Gastrocnemius medialis (tissue), 4 donors: Measurements from ENCODE around the gene TNS1. TPM values are rescaled to one million over a fixed set of nuclear protein-coding genes. Genes with fewer than 3 reads are reported as not detected.
A peak's percentile ranks its signal among the peaks of the same experiment; 100 is the strongest.

Source experiments
- ATAC-seq, 2 donors: fragments of 150-250 bp; one replicate each; pipeline ENCODE4 v1.9.1; 2016
- DNase-seq, 2 donors: peaks; one replicate each; pipeline ENCODE4 v3.0.0-alpha.2; 2019
- H3K27ac ChIP-seq, 4 donors: fragments of 200-600 bp; sonication (generic); 1 replicate in 1 of 4; 2 replicates in 3 of 4; pipeline ENCODE4 v1.5.1; 2016 to 2018; ENCODE audit warnings: mild to moderate bottlenecking in 2 of 4, moderate library complexity in 1 of 4
- H3K27me3 ChIP-seq, 3 donors: fragments of 200-600 bp; sonication (generic) in 2 of 3; 1 replicate in 1 of 3; 2 replicates in 2 of 3; pipeline versions ENCODE4 v1.5.1 to v1.6.0; 2016 to 2019; ENCODE audit warnings: mild to moderate bottlenecking in 1 of 3, moderate library complexity in 1 of 3
- H3K36me3 ChIP-seq, 2 donors: fragments of 200-600 bp; sonication (generic) in 1 of 2; one replicate each; pipeline ENCODE4 v1.5.1; 2017 to 2018
- H3K4me1 ChIP-seq, 2 donors: fragments of 200-600 bp; sonication (generic) in 1 of 2; one replicate each; pipeline ENCODE4 v1.5.1; 2016 to 2017; ENCODE audit warnings: mild to moderate bottlenecking in 2 of 2
- H3K4me3 ChIP-seq, 4 donors: fragments of 200-600 bp; sonication (generic) in 3 of 4; 1 replicate in 1 of 4; 2 replicates in 3 of 4; pipeline ENCODE4 v1.5.1; 2016 to 2019; ENCODE audit warnings: mild to moderate bottlenecking in 2 of 4
- H3K9me3 ChIP-seq, 3 donors: fragments of 200-600 bp; sonication (generic) in 2 of 3; 1 replicate in 1 of 3; 2 replicates in 2 of 3; pipeline ENCODE4 v1.5.1; 2016 to 2019
- POLR2A ChIP-seq, 2 donors: fragments of 450-650 bp; IDR thresholded peaks; one replicate each; pipeline ENCODE4 v1.6.1; 2017; ENCODE audit warnings: antibody characterized with exemption in 2 of 2, mild to moderate bottlenecking in 2 of 2, moderate library complexity in 2 of 2
- in situ Hi-C, 4 donors: fragments of 200-750 bp; cut with MboI; loops; one replicate each; pipeline versions ENCODE4 v1.15.0 to v1.8.0; 2017; ENCODE audit warnings: low sequenced_read_pairs in 4 of 4
- intact Hi-C: fragments of 100-400 bp; cut with DNase I; formaldehyde crosslinking; loops from one replicate; pipeline ENCODE4 v1.15.1; 2023; ENCODE audit warnings: low total_unique reads
- total RNA-seq, 4 donors: library from RNA; depleted of rRNA; stranded (reverse); fragments of >200 nt; gene quantifications; one replicate each; pipeline versions ENCODE4 v1.1.0 to v1.2.3, GENCODE V29; 2016
- TF ChIP-seq, protein P1 (sequence below), 5 experiments: fragments of 450-650 bp in 3 of 5; fragments of 200-600 bp in 2 of 5; sonication (generic) in 2 of 5; IDR thresholded peaks in 4 of 5; conservative IDR thresholded peaks in 1 of 5; 1 replicate in 4 of 5; 2 replicates in 1 of 5; pipeline ENCODE4 v1.5.1; 2016 to 2019; ENCODE audit warnings: antibody characterized with exemption in 5 of 5, mild to moderate bottlenecking in 3 of 5, moderate library complexity in 3 of 5

TNS1 gene
- total RNA-seq, 4 donors from 2014 or later: 407 to 670 (median 484) TPM

DNA sequence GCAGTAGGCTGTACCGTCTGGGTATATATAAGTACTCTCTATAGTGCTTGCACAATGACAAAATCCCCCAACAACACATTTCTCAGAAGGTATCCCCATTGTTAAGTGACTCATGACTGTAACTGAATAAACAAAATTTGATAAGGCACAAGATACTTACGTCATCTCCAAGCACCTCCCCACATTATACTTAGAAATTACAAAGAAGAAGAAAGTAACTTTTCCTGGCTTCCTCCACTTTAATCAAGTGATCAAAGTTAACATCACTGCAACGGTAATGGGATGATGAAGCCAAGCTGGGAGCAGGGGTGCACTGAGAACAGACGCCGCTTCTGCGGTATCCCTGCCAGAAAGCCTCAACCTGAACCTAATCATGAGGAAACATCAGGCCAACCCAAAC is 9.7 kb downstream of the TNS1 start:
- peaks cover 30 to 45% of the 10 kb centered on the region in 2 donors for H3K4me1 ChIP-seq
- DNase-seq (no peak), ATAC-seq (no peak)
- H3K4me3 ChIP-seq: no peak overlapping the region
- no peaks in the 10 kb centered on the region for H3K36me3 ChIP-seq
- H3K27me3 ChIP-seq: no peaks in the 10 kb centered on the region
- in situ Hi-C loops (no loop called here), intact Hi-C loops (no loop called here)
- TF ChIP-seq, protein P1, sequence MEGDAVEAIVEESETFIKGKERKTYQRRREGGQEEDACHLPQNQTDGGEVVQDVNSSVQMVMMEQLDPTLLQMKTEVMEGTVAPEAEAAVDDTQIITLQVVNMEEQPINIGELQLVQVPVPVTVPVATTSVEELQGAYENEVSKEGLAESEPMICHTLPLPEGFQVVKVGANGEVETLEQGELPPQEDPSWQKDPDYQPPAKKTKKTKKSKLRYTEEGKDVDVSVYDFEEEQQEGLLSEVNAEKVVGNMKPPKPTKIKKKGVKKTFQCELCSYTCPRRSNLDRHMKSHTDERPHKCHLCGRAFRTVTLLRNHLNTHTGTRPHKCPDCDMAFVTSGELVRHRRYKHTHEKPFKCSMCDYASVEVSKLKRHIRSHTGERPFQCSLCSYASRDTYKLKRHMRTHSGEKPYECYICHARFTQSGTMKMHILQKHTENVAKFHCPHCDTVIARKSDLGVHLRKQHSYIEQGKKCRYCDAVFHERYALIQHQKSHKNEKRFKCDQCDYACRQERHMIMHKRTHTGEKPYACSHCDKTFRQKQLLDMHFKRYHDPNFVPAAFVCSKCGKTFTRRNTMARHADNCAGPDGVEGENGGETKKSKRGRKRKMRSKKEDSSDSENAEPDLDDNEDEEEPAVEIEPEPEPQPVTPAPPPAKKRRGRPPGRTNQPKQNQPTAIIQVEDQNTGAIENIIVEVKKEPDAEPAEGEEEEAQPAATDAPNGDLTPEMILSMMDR (IDR thresholded peaks at IDR 0.05 in 4 of 5, conservative IDR thresholded peaks at IDR 0.05 in 1 of 5): no peak
- TF ChIP-seq POLR2A (IDR thresholded peaks at IDR 0.05): no peak
- peak overlapping the region in 3 of 4 donors; percentile 8 to 35 (median 21) for H3K27ac ChIP-seq
- H3K9me3 ChIP-seq: no peaks in the 10 kb centered on the region

DNA sequence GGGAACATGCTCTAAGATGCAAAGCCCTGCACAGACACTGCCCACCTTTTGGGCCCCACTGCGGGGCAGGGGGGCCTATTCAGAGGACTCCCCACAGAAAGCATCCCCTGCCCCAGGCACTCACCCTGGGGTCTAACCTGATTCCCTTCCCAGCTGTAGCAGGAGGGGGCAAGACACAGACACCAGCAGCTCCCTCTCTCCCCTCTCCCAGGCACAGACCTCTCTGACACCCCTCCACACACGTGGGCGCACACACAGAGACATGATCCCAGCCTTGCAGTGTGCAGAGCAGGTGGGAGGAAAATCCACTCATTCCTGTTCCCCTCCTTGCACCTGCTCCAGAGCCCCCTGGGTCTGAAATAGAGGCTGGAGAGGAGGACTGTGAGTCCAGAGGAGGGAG is 10.7 kb downstream of the TNS1 start:
- H3K4me1 ChIP-seq: peaks cover 40 to 52% of the 10 kb centered on the region in 2 donors
- no peaks in the 10 kb centered on the region for H3K9me3 ChIP-seq
- TF ChIP-seq, protein P1 (IDR thresholded peaks at IDR 0.05 in 4 of 5, conservative IDR thresholded peaks at IDR 0.05 in 1 of 5): no peak
- no peak for TF ChIP-seq POLR2A (IDR thresholded peaks at IDR 0.05)
- peak in 1 of 2 donors; percentile 8 for DNase-seq
- no peak overlapping the region for H3K27ac ChIP-seq
- in situ Hi-C loops: no loop called here
- H3K4me3 ChIP-seq: no peak overlapping the region
- ATAC-seq: no peak
- no peaks in the 10 kb centered on the region for H3K27me3 ChIP-seq
- no peaks in the 10 kb centered on the region for H3K36me3 ChIP-seq
- intact Hi-C loops: no loop called here

DNA sequence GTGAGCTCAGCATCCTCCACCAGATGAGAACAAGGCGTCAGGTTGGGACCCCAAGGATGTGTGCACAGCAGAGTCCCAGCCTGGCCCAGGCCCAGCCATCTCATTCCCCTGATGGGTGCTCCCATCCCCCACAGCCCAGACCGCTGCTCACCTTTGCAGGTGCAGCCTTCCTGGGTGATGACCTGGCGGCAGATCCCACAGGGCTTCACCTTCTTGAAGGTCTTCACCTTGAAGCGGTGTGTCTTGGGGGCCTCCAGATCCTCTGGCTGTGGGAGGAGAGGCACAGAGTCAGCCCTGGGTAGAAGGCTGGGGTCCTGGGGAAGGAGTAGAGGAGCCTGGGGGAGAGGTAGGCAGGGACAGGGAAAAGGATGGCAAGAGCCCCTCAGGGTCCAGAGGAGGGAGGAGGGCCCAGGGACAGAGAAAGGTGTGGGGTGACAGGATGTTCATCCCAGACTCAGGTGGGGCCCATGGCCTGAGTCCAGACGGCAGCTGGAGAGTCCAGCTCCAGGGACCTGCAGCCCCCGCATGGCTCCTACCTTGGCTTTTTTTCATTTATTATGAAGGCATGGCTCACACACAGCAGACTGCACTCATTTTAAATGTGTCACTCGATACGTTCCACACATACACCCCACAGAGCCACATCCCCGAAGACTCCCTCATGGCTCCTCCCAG is 11.9 kb downstream of the TNS1 start:
- peak in 1 of 2 donors; percentile 12 for DNase-seq
- Histone ChIP-seq H3K27ac (no peak overlapping the region), H3K4me1 (peaks cover 30 to 40% of the 10 kb centered on the region in 2 donors), H3K27me3 (no peaks in the 10 kb centered on the region), H3K36me3 (no peaks in the 10 kb centered on the region), H3K9me3 (no peaks in the 10 kb centered on the region), H3K4me3 (no peak overlapping the region)
- intact Hi-C loops (no loop called here), in situ Hi-C loops (no loop called here)
- TF ChIP-seq, protein P1 (IDR thresholded peaks at IDR 0.05 in 4 of 5, conservative IDR thresholded peaks at IDR 0.05 in 1 of 5): no peak
- TF ChIP-seq POLR2A (IDR thresholded peaks at IDR 0.05): no peak
- no peak for ATAC-seq

DNA sequence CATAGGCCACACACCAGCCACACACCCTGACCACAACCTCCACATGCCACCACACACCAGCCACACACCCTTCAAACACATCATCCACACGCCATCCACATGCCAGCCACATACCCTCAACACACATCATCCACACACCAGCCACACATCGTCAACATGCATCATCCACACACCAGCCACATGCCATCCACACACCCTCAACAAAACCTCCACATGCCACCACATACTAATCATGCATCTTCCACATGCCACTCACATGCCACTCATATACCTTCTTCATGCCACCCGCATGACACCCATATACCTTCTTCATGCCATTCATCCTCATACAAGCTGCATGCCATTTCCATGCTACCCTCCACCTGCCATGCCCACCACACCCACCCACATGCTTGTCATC is 12.4 kb downstream of the TNS1 start:
- no peak for ATAC-seq
- H3K4me1 ChIP-seq: peaks cover 24 to 35% of the 10 kb centered on the region in 2 donors
- intact Hi-C loops: no loop called here

More for the DNA sequence above, 12.4 kb downstream of the TNS1 start:
- Histone ChIP-seq H3K27me3 (no peaks in the 10 kb centered on the region), H3K4me3 (no peak overlapping the region), H3K9me3 (no peaks in the 10 kb centered on the region), H3K27ac (no peak overlapping the region), H3K36me3 (no peaks in the 10 kb centered on the region)
- in situ Hi-C loops: no loop called here
- no peak for TF ChIP-seq POLR2A (IDR thresholded peaks at IDR 0.05)
- TF ChIP-seq, protein P1 (IDR thresholded peaks at IDR 0.05 in 4 of 5, conservative IDR thresholded peaks at IDR 0.05 in 1 of 5): no peak
- DNase-seq: no peak
